SK-N-SH (cell line): Measurements from ENCODE around the gene FOXP1. TPM values are rescaled to one million over a fixed set of nuclear protein-coding genes. Genes with fewer than 3 reads are reported as not detected.

Source experiments
- CTCF ChIA-PET: fragments of 300-600, 350-600 bp; formaldehyde crosslinking; extraction: SDS; loops from one replicate; lab custom pipeline; 2021; lab: Yijun Ruan, JAX
- POLR2A ChIA-PET: fragments of 350-600 bp; sonication (Branson Sonifier 250); formaldehyde crosslinking; extraction: SDS; loops from one replicate; lab custom pipeline; 2020; ENCODE audit warnings: antibody characterized with exemption, inconsistent platforms; lab: Yijun Ruan, JAX
- DNase-seq: peaks from one replicate; pipeline ENCODE4 v3.0.0; 2012
- H2AFZ ChIP-seq: fragments of 200-600 bp; sonication (generic); 2 replicates; pipeline ENCODE4 v1.8.1; 2016; ENCODE audit warnings: antibody characterized with exemption, mild to moderate bottlenecking, low read depth
- H3F3A ChIP-seq: fragments of 200-600 bp; sonication (generic); replicated peaks from 2 replicates; pipeline ENCODE3; 2016; ENCODE audit warnings: antibody characterized with exemption, mild to moderate bottlenecking; ENCODE audit not compliant: insufficient read depth
- H3K27ac ChIP-seq, 2 experiments: fragments of 200-500 bp in 1 of 2; fragments of 200-600 bp in 1 of 2; sonication (Bioruptor generic) in 1 of 2; sonication (generic), shearing (Covaris generic) in 1 of 2; 2 replicates each; pipeline versions ENCODE4 v1.5.1 to v1.6.1; 2014 to 2016; ENCODE audit warnings: low read depth in 2 of 2, inconsistent platforms in 1 of 2, low read length in 1 of 2, mild to moderate bottlenecking in 1 of 2, mixed read lengths in 1 of 2
- H3K27me3 ChIP-seq: fragments of 200-600 bp; sonication (generic), shearing (Covaris generic); 2 replicates; pipeline ENCODE4 v1.6.1; 2016; ENCODE audit warnings: mixed run types; ENCODE audit not compliant: insufficient read depth
- H3K36me3 ChIP-seq, 2 experiments: fragments of 200-500 bp in 1 of 2; fragments of 200-600 bp in 1 of 2; sonication (Bioruptor generic) in 1 of 2; sonication (generic) in 1 of 2; replicated peaks in 1 of 2; 2 replicates each; pipeline versions ENCODE3 to v1.5.1; 2014 to 2016; ENCODE audit warnings: low read length in 1 of 2, mild to moderate bottlenecking in 1 of 2; ENCODE audit not compliant: insufficient read depth in 2 of 2, control insufficient read depth in 1 of 2
- H3K4me1 ChIP-seq, 2 experiments: fragments of 200-500 bp in 1 of 2; fragments of 200-600 bp in 1 of 2; sonication (Bioruptor generic) in 1 of 2; sonication (generic), shearing (Covaris generic) in 1 of 2; 2 replicates each; pipeline versions ENCODE4 v1.5.1 to v1.6.1; 2014 to 2016; ENCODE audit warnings: low read depth in 1 of 2, low read length in 1 of 2, mixed run types in 1 of 2; ENCODE audit not compliant: insufficient read depth in 2 of 2, control insufficient read depth in 1 of 2
- H3K4me2 ChIP-seq: fragments of 200-600 bp; sonication (generic), shearing (Covaris generic); 2 replicates; pipeline ENCODE4 v1.6.1; 2017; ENCODE audit warnings: mixed run types
- H3K4me3 ChIP-seq, 2 experiments: fragments of 200-500 bp in 1 of 2; fragments of 200-600 bp in 1 of 2; sonication (Bioruptor generic) in 1 of 2; sonication (generic), shearing (Covaris generic) in 1 of 2; 2 replicates each; pipeline versions ENCODE4 v1.5.1 to v1.8.1; 2014 to 2016; ENCODE audit warnings: low read depth in 2 of 2, inconsistent platforms in 1 of 2, low read length in 1 of 2, mild to moderate bottlenecking in 1 of 2, mixed read lengths in 1 of 2, moderate library complexity in 1 of 2
- H3K79me2 ChIP-seq: fragments of 200-600 bp; sonication (generic); 2 replicates; pipeline ENCODE4 v1.8.1; 2017; ENCODE audit warnings: mild to moderate bottlenecking; ENCODE audit not compliant: insufficient read depth
- H3K9ac ChIP-seq: fragments of 200-600 bp; sonication (generic); 2 replicates; pipeline ENCODE4 v1.6.1; 2017; ENCODE audit warnings: mixed run types
- H3K9me2 ChIP-seq: fragments of 200-600 bp; sonication (generic); 2 replicates; pipeline ENCODE4 v1.6.1; 2017; ENCODE audit warnings: mixed run types
- H3K9me3 ChIP-seq: fragments of 200-600 bp; sonication (generic); 2 replicates; pipeline ENCODE4 v1.6.1; 2017; ENCODE audit warnings: mixed run types, mild to moderate bottlenecking, moderate library complexity
- H4K20me1 ChIP-seq: fragments of 200-600 bp; sonication (generic); 2 replicates; pipeline ENCODE4 v1.6.1; 2017; ENCODE audit warnings: mild to moderate bottlenecking, mixed run types; ENCODE audit not compliant: insufficient read depth
- ELF1 ChIP-seq: IDR thresholded peaks from 2 replicates; pipeline ENCODE4 v1.4.0; 2012
- EP300 ChIP-seq, 2 experiments: IDR thresholded peaks; 2 replicates each; pipeline versions ENCODE4 v1.4.0 to v1.6.1; 2012; ENCODE audit warnings: borderline replicate concordance in 1 of 2, low read depth in 1 of 2, low read length in 1 of 2
- EZH2phosphoT487 ChIP-seq: fragments of 200-600 bp; sonication (generic); IDR thresholded peaks from 2 replicates; pipeline ENCODE4 v1.6.1; 2017; ENCODE audit warnings: low read depth, mixed run types, mild to moderate bottlenecking, antibody characterized with exemption, moderate library complexity, borderline replicate concordance
- GABPA ChIP-seq: IDR thresholded peaks from 2 replicates; pipeline ENCODE4 v1.4.0; 2012; ENCODE audit warnings: low read depth, mild to moderate bottlenecking
- GATA2 ChIP-seq: sonication (generic); formaldehyde crosslinking; IDR thresholded peaks from 2 replicates; pipeline ENCODE4 v1.5.0; 2020; ENCODE audit warnings: mild to moderate bottlenecking, missing genetic modification reagents
- IRF3 ChIP-seq: fragments of 150-350 bp; IDR thresholded peaks from 2 replicates; pipeline ENCODE4 v1.6.1; 2016; ENCODE audit warnings: mild to moderate bottlenecking, low read depth, low read length
- JUND ChIP-seq: IDR thresholded peaks from 2 replicates; pipeline ENCODE4 v1.4.0; 2012
- NFIC ChIP-seq: IDR thresholded peaks from 2 replicates; pipeline ENCODE4 v1.4.0; 2012; ENCODE audit warnings: borderline replicate concordance
- NRF1 ChIP-seq: IDR thresholded peaks from 2 replicates; pipeline ENCODE4 v1.6.1; 2012; ENCODE audit warnings: low read depth, mild to moderate bottlenecking, low read length
- RCOR1 ChIP-seq: fragments of 150-350 bp; IDR thresholded peaks from 2 replicates; pipeline ENCODE4 v1.6.1; 2017; ENCODE audit warnings: antibody characterized with exemption, low read length
- RXRA ChIP-seq: IDR thresholded peaks from 2 replicates; pipeline ENCODE4 v1.4.0; 2012; ENCODE audit warnings: low read depth, mild to moderate bottlenecking, borderline replicate concordance
- TCF12 ChIP-seq: IDR thresholded peaks from 2 replicates; pipeline ENCODE4 v1.4.0; 2012
- TEAD4 ChIP-seq: IDR thresholded peaks from 2 replicates; pipeline ENCODE4 v1.4.0; 2012; ENCODE audit warnings: mild to moderate bottlenecking, borderline replicate concordance; ENCODE audit not compliant: insufficient read depth
- USF1 ChIP-seq: IDR thresholded peaks from 2 replicates; pipeline ENCODE4 v1.4.0; 2012; ENCODE audit warnings: low read depth, borderline replicate concordance
- YY1 ChIP-seq: IDR thresholded peaks from 2 replicates; pipeline ENCODE4 v1.4.0; 2012; ENCODE audit warnings: low read depth, mild to moderate bottlenecking
- ZBTB33 ChIP-seq: IDR thresholded peaks from 2 replicates; pipeline ENCODE4 v1.4.0; 2012; ENCODE audit warnings: low read depth, borderline replicate concordance
- WGBS: methylation state at CpG from one replicate; pipeline ENCODE4 v1.1.6; 2017; ENCODE audit warnings: low lambda C conversion rate; 5-methylcytosine and 5-hydroxymethylcytosine counted together
- polyA plus RNA-seq, 3 experiments: library from polyadenylated mRNA; depleted of rRNA; stranded (reverse); fragments of >200 nt; gene quantifications; 2 replicates each; pipeline ENCODE4 v1.2.3, GENCODE V29; 2012

The FOXP1 gene
- polyA plus RNA-seq, 1 of the 3 experiments (the other 2 are of a cell fraction) = 8.8 TPM

- H3K79me2 ChIP-seq = no peaks in the 10 kb centered on the region
- CTCF ChIA-PET = interaction anchor here (1.4 to 8.0 kb wide), 2 partner anchors 13 to 1048 kb away, joined by 3 to 49 read pairs; no protein-coding TSS in a partner anchor
- POLR2A ChIA-PET = no interaction called here
These were observed 14.8 kb upstream of the FOXP1 start for GRCh38 chr3:71598292-71598691.

More at GRCh38 chr3:71598292-71598691, 14.8 kb upstream of the FOXP1 start:
- DNase-seq = no peak
- Histone ChIP-seq H3K4me1 (no peaks in the 10 kb centered on the region), H2AFZ (no peak overlapping the region), H3K27ac (no peak overlapping the region), H3K9ac (no peak overlapping the region), H3K4me2 (no peak overlapping the region), H4K20me1 (no peaks in the 10 kb centered on the region), H3K36me3 (no peaks in the 10 kb centered on the region), H3K9me2 (no peaks in the 10 kb centered on the region)
- 63% methylated on average over 3 of the region's 3 CpGs for WGBS
- TF ChIP-seq EZH2phosphoT487 (no peak), USF1 (no peak), RXRA (no peak), NRF1 (no peak), JUND (no peak), RCOR1 (no peak), GATA2 (CRISPR knock-in tag) (no peak), EP300 (IDR thresholded peaks at IDR 0.05; ENCODE audit: borderline replicate concordance in 1 of 2, low read depth in 1 of 2, low read length in 1 of 2) (no peak), ELF1 (no peak), YY1 (no peak), IRF3 (no peak), TCF12 (no peak), NFIC (no peak), ZBTB33 (no peak), TEAD4 (no peak), GABPA (no peak)
- TF ChIP-seq, all 33 proteins: peak for 0
- Histone ChIP-seq H3F3A (peaks cover 5% of the 10 kb centered on the region), H3K27me3 (no peaks in the 10 kb centered on the region), H3K4me3 (no peak overlapping the region), H3K9me3 (no peaks in the 10 kb centered on the region)
